Right ventricle myocardium superior (tissue), 1 donor: ENCODE data around the gene CLDN24. TPM values are rescaled to one million over a fixed set of nuclear protein-coding genes. Genes with fewer than 3 reads are reported as not detected.

Experiments
- ATAC-seq: fragments of 200-7000 bp; cut with Tn5 transposase; one replicate; pipeline ENCODE4 v1.9.1; 2020; ENCODE audit warnings: mild to moderate bottlenecking; ENCODE audit not compliant: poor library complexity
- DNase-seq: peaks from one replicate; pipeline ENCODE4 v3.0.0-alpha.2; 2020
- intact Hi-C: fragments of 100-400 bp; cut with DNase I; formaldehyde crosslinking; loops from one replicate; pipeline ENCODE4 v1.11.2; 2022
- long read RNA-seq: library from polyadenylated mRNA; unstranded; transcript quantifications from one replicate; pipeline ENCODE4 v2.0.0, GENCODE V29; 2021
- total RNA-seq: library from RNA; stranded (reverse); fragmentation: NEBNext Ultra II Directional; extraction: Animal tissue kit (Norgen Biotek cat#: 25700); gene quantifications from one replicate; pipeline ENCODE4 v1.2.1, GENCODE V29; 2021
- donor health status: DM: no; HTN: yes; CAD: no; lungs with severe emphysema.

Gene CLDN24
- total RNA-seq, result not detected
- long read RNA-seq, result 0 reads

GRCh38 chr4:183322326-183322725 is at the start of gene CLDN24:
TSS of gene CLDN24 (minus strand) at chr4:183322426. CDS start at chr4:183322426, 0 bp downstream.
- ATAC-seq (no peak), DNase-seq (no peak)
- intact Hi-C loops, result no loop called here

GRCh38 chr4:183370786-183371185 is 48.6 kb upstream of the CLDN24 start:
- intact Hi-C loops, result no loop called here
- ATAC-seq (no peak), DNase-seq (no peak)

- DNase-seq (no peak), ATAC-seq (no peak)
- intact Hi-C loops, result no loop called here
Measured at GRCh38 chr4:183369073-183369472, 46.8 kb upstream of the CLDN24 start.

GRCh38 chr4:183366206-183366835 is 44.1 kb upstream of the CLDN24 start:
- ATAC-seq (no peak), DNase-seq (no peak)
- intact Hi-C loops, result no loop called here

- ATAC-seq (no peak), DNase-seq (no peak)
- intact Hi-C loops, result no loop called here
Measured at GRCh38 chr4:183364025-183364424, 41.8 kb upstream of the CLDN24 start.

GRCh38 chr4:183362916-183363542 is 40.8 kb upstream of the CLDN24 start:
- DNase-seq (no peak), ATAC-seq (no peak)
- intact Hi-C loops, result no loop called here

- DNase-seq (no peak), ATAC-seq (no peak)
- intact Hi-C loops, result no loop called here
Measured at GRCh38 chr4:183362036-183362435, 39.8 kb upstream of the CLDN24 start.

- DNase-seq (no peak), ATAC-seq (no peak)
- intact Hi-C loops, result no loop called here
Measured at GRCh38 chr4:183360161-183360919, 38.1 kb upstream of the CLDN24 start.

GRCh38 chr4:183358215-183358755 is 36.1 kb upstream of the CLDN24 start:
- no peak for DNase-seq
- intact Hi-C loops, result no loop called here
- ATAC-seq, result no peak

- no peak for ATAC-seq
- DNase-seq, result no peak
- intact Hi-C loops, result no loop called here
Measured at GRCh38 chr4:183356931-183357675, 34.9 kb upstream of the CLDN24 start.

GRCh38 chr4:183356173-183356830 is 34.1 kb upstream of the CLDN24 start:
- no peak for ATAC-seq
- no peak for DNase-seq
- intact Hi-C loops, result no loop called here

GRCh38 chr4:183355405-183355804 is 33.2 kb upstream of the CLDN24 start:
- no peak for ATAC-seq

GRCh38 chr4:183354219-183354618 is 32.0 kb upstream of the CLDN24 start:
- no peak for DNase-seq
- no peak for ATAC-seq
- intact Hi-C loops, result no loop called here

More at GRCh38 chr4:183355405-183355804, 33.2 kb upstream of the CLDN24 start:
- intact Hi-C loops, result no loop called here
- no peak for DNase-seq

GRCh38 chr4:183353557-183353956 is 31.3 kb upstream of the CLDN24 start:
- ATAC-seq, result no peak
- DNase-seq, result no peak
- intact Hi-C loops, result no loop called here

- DNase-seq (no peak), ATAC-seq (no peak)
- intact Hi-C loops, result no loop called here
Measured at GRCh38 chr4:183352546-183352945, 30.3 kb upstream of the CLDN24 start.

- intact Hi-C loops, result no loop called here
- DNase-seq (no peak), ATAC-seq (no peak)
Measured at GRCh38 chr4:183350317-183351071, 28.3 kb upstream of the CLDN24 start.

- intact Hi-C loops, result no loop called here
- DNase-seq (no peak), ATAC-seq (no peak)
Measured at GRCh38 chr4:183349673-183350072, 27.4 kb upstream of the CLDN24 start.
